IPS DF 19.7 (cell line): ENCODE results near the gene DHRS1.
"Not testable (repeated sequence)": the region's sequence is repeated elsewhere in the genome, so short reads cannot be mapped to it uniquely, and the experiment has no call there.

ENCODE experiments used
- DNase-seq: peaks from one replicate; pipeline ENCODE4 v3.0.0-alpha.2; 2013; ENCODE audit warnings: low read depth, low spot score

The DHRS1 gene

GRCh38 chr14:24327914-24328313 lies 28.3 kb upstream of the DHRS1 start:
- DNase-seq, result not testable (repeated sequence)

DNA sequence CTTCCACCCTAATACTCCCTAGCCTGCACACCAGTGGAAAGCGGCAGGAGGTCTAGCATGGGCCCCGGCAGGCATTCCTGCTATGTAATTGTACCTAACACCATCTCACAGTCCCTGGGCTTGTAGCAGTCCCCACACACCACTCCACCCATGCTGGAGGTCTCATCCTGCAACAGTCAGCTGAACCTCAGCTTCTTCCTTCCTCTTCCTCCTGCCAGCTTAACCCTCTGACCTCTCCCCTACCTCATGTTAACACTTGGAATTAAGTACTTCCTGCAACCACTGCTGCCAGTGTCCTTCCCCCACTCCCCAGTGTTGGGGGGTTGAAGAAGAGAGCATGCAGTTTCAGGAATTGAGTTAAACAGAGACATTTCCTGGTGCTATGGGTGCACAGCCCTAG lies 27.7 kb upstream of the DHRS1 start:
- no peak for DNase-seq

DNA sequence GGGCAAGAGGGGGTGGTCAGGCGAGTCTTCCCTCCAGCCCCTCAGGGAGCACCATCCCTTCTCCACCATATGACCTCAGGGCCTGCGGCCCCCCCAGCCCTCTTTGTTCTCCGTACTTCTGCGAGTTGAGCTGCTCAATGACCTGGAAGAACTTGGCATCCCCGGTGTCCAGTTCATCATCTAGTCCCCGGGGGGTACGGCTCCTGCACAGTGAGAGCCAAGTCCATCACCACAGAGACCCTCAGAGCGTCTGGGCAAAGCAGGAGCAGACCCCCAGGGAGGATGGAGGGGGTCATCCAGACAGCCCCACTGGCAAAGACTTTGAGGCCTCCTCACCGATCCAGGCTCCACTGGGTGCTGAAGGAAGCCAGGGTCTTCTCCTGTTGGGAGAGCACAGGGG lies 26.4 kb upstream of the DHRS1 start:
- no peak for DNase-seq

GRCh38 chr14:24325041-24325530 lies 25.5 kb upstream of the DHRS1 start:
- DNase-seq, result no peak

GRCh38 chr14:24324024-24324423 lies 24.4 kb upstream of the DHRS1 start:
- no peak for DNase-seq

DNA sequence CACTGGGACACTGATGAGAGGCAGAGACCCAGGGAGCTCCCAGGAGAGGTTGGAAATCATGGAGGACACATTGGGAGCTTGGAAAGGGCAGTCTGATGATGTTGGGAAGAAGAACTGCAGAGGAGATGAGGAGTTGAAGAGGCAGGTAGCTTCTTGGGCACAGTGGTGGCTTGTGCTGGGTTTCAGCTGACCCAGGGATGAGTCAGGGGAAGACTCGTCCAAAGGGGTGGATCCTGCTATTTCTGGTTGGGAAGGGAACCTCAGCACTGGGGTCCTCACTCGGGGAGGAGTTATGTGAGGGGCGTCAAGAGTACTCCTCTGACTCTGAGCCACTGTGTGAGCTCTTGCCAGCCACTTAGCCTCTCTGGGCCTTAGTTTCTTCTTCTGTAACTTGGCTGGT lies 23.8 kb upstream of the DHRS1 start:
- no peak for DNase-seq

GRCh38 chr14:24322672-24323071 lies 23.1 kb upstream of the DHRS1 start:
- DNase-seq, result no peak

- no peak for DNase-seq
These were observed 21.8 kb upstream of the DHRS1 start for GRCh38 chr14:24321212-24321975.

GRCh38 chr14:24317141-24317928 lies 17.8 kb upstream of the DHRS1 start:
- no peak for DNase-seq

DNA sequence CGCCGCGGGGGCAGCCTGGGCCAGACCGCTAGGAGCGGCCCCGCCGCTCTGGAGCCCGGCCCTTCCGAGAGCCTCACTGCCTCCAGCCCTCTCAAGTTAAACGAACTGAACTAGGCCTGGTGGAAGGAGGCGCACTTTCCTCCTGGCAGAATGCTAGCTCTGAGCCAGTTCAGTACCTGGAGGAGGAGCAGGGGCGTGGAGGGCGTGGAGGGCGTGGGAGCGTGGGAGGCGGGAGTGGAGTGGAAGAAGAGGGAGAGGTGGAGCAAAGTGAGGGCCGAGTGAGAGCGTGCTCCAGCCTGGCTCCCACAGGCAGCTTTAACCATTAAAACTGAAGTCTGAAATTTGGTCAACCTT lies 17.0 kb upstream of the DHRS1 start:
- no peak for DNase-seq

- no peak for DNase-seq
These were observed 16.4 kb upstream of the DHRS1 start for GRCh38 chr14:24315807-24316596.

DNA sequence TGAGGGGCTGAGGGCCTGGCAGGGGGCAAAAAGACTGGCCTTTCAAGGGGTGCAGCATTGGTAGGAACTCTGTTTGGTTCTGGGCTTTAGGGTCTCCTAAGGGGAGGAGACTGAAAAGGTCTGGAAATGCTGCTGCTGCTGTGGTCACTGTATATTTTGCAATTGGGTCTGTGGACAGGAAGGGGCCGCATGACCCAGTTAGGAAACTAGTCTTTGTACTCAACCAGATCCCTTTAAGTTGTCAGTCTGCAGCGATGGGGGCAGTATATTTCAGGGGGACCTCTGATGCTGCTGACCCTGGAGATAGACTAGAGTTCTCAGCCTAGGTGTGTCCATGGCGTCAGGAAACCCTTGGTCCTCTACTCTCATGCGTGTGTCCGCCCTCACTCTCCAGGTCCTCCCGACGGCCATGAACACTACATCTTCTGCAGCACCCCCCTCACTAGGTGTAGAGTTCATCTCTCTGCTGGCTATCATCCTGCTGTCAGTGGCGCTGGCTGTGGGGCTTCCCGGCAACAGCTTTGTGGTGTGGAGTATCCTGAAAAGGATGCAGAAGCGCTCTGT lies 15.7 kb upstream of the DHRS1 start:
- DNase-seq, result no peak

DNA sequence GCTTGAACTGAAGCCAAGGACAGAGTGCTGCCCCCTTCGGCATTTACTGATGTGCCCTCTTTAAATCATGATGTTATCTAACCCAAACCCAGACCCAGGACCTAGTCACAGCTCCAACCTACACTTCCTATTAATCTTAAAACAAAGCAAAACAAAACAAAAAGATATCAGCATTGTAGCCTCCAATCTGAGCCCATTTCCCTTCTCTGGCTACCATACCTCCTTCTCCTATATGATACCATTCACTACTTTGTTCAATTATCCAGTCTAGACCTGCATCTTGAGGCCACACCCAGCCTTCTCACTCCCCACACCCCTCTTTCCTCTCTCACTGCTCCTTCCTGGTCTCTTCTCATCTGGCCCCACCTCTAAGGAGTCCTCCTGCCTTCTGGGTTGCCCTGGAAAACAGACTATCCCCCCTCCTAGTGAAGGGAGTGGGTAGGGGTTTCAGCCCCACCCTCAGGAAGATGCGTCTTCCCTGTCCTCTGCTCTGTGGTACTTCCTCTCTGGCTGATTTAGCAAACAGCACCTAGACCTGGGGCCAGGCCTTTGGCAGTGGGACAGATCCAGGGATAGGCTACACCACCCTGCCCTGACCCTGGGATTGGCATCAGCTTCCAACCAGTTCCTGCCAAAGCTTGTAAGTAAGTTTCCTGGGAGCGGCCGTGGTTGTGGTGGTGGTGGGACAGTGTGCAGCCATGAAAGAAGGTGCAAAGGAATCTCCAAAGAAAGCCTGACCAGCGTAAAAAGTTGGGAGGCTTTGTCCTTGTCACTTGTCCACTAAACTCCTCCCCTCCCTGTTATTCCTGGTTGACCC lies 15.0 kb upstream of the DHRS1 start:
- DNase-seq, result no peak

DNA sequence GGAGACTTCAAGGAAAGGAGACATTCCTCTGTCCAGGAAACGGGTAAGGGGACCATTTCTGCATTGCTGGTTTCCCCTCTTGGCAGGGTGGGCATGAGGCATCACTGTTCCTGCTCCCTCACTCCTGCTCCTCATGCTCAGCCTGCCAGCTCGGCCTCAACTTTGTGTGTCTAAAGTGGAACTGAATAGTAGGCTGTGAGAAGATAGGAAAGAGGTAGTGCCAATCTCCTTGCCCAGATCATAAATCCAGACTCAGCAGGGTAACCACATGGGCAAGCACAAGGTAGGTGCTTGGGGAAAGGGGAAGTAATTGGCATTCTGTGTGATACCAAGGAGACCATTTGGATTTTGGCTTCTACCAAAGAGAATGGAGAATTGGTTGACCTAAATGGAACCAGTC lies 14.3 kb upstream of the DHRS1 start:
- DNase-seq, result no peak

DNA sequence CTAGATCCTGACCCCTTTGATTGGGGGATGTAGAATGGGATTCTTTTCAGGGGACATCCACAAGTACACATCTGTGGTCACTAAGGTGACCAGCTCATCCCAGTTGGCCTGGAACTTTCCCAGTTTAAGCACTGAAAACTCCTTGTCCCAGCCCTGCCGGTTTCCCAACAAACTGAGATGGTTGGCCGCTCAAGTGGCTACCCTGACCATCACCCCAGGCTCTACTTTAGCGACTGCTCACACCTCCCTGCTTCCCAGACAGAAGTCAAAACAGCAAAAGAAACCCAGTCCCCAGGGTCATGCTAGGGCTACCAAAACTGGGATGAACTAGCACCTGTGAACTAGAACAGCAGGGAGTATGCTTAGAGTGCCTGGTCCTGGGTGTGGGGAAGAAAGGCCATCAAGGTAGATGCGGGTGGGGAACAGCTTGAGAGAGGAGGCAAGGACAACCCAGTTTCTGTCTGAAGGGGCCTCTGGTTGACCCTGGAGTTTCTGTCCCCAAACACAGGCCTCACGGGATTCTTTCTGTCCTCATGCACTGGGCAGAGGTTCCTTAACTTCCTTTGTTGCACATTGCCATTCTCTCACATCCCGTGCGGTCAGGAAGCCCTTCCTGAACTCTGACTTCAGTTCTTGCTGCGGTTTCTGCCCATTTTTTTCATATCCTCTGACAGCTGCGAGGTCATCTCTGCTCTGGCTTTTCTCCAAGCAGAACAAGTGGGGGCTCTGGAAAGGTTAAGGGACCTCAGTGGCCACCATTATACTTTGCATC lies 13.3 kb upstream of the DHRS1 start:
- no peak for DNase-seq

GRCh38 chr14:24311837-24312615 lies 12.4 kb upstream of the DHRS1 start:
- DNase-seq, result no peak

DNA sequence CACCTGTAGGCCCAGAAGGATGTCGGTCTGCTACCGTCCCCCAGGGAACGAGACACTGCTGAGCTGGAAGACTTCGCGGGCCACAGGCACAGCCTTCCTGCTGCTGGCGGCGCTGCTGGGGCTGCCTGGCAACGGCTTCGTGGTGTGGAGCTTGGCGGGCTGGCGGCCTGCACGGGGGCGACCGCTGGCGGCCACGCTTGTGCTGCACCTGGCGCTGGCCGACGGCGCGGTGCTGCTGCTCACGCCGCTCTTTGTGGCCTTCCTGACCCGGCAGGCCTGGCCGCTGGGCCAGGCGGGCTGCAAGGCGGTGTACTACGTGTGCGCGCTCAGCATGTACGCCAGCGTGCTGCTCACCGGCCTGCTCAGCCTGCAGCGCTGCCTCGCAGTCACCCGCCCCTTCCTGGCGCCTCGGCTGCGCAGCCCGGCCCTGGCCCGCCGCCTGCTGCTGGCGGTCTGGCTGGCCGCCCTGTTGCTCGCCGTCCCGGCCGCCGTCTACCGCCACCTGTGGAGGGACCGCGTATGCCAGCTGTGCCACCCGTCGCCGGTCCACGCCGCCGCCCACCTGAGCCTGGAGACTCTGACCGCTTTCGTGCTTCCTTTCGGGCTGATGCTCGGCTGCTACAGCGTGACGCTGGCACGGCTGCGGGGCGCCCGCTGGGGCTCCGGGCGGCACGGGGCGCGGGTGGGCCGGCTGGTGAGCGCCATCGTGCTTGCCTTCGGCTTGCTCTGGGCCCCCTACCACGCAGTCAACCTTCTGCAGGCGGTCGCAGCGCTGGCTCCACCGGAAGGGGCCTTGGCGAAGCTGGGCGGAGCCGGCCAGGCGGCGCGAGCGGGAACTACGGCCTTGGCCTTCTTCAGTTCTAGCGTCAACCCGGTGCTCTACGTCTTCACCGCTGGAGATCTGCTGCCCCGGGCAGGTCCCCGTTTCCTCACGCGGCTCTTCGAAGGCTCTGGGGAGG lies 11.3 kb upstream of the DHRS1 start, which contains the start of gene LTB4R:
TSS of gene LTB4R (plus strand) at position 857 of the 959 bp plus-strand sequence. CDS start 4,150 bp downstream, outside the sequence.
- no peak for DNase-seq

DNA sequence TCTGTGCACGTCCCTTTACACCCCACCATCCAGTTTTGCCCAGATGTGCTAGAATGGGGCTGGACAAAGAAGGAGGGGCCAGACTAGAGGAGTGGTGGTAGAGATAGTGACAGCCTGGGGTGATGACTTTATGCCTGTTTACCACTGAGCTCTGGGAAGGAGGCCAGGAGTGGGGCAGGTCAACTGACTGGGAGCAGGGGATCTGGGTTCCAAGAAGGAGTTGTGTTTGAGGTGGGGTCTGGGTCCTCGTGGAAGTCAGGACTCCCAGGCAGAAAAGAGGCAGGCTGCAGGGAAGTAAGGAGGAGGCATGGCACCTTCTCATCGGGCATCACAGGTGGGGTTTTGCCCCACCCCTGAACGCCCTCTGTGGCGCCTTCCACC lies 10.7 kb upstream of the DHRS1 start:
- DNase-seq, result no peak
